ENCODE results near the gene PHLDB2.

- TF ChIP-seq CTCF (IDR thresholded peaks at IDR 0.05), result no peak
- no peak for TF ChIP-seq POLR2A (IDR thresholded peaks at IDR 0.05)
These were observed 152.4 kb downstream of the PHLDB2 start for GRCh38 chr3:112011376-112011940.
